ENCODE results near the gene CSAG3.
A peak's percentile ranks its signal among the peaks of the same experiment; 100 is the strongest.

CSAG3 gene

GRCh38 chrX:152798945-152799344, 39.9 kb downstream of the CSAG3 start:
- no peaks in the 10 kb centered on the region for H3K9me2 ChIP-seq (replicated peaks; ENCODE audit: low read depth, low read length)
- no peak overlapping the region for H3K9ac ChIP-seq (ENCODE audit: low read depth, low read length, poor library complexity, severe bottlenecking)
- H3K36me3 ChIP-seq (ENCODE audit: insufficient read depth, low read length), result no peaks in the 10 kb centered on the region
- no peak overlapping the region for H3K4me2 ChIP-seq (ENCODE audit: low read depth, low read length, poor library complexity, severe bottlenecking)
- H3K27me3 ChIP-seq (ENCODE audit: insufficient read depth, low read length, poor library complexity, severe bottlenecking), result no peaks in the 10 kb centered on the region
- TF ChIP-seq EZH2phosphoT487 (IDR thresholded peaks at IDR 0.05; ENCODE audit: borderline replicate concordance) (no peak), CTCF (conservative IDR thresholded peaks at IDR 0.05; ENCODE audit: low read length) (no peak)
- H3K4me3 ChIP-seq (ENCODE audit: low read length, poor library complexity, severe bottlenecking), result no peak overlapping the region
- H3F3A ChIP-seq (ENCODE audit: low read depth), result no peaks in the 10 kb centered on the region
- H3K79me2 ChIP-seq (ENCODE audit: insufficient read depth, low read length), result no peaks in the 10 kb centered on the region
- H4K20me1 ChIP-seq (ENCODE audit: insufficient read depth, low read length, poor library complexity, severe bottlenecking), result no peaks in the 10 kb centered on the region
- H3K4me1 ChIP-seq (ENCODE audit: insufficient read depth, low read length, poor library complexity, severe bottlenecking), result peaks cover 8% of the 10 kb centered on the region
- no peak overlapping the region for H2AFZ ChIP-seq (ENCODE audit: low read length)
- no peaks in the 10 kb centered on the region for H3K9me3 ChIP-seq (ENCODE audit: insufficient read depth, low read depth, low read length)

GRCh38 chrX:152806035-152806434, 47.0 kb downstream of the CSAG3 start:
- H3K9me2 ChIP-seq (replicated peaks; ENCODE audit: low read depth, low read length), result no peaks in the 10 kb centered on the region
- peak overlapping the region; percentile 55; the same call in 1 of the 2 replicates for H2AFZ ChIP-seq (ENCODE audit: low read length)
- H3K4me2 ChIP-seq (ENCODE audit: low read depth, low read length, poor library complexity, severe bottlenecking), result no peak overlapping the region

More at GRCh38 chrX:152806035-152806434, 47.0 kb downstream of the CSAG3 start:
- Histone ChIP-seq H3K36me3 (ENCODE audit: insufficient read depth, low read length) (no peaks in the 10 kb centered on the region), H3F3A (ENCODE audit: low read depth) (no peaks in the 10 kb centered on the region), H4K20me1 (ENCODE audit: insufficient read depth, low read length, poor library complexity, severe bottlenecking) (no peaks in the 10 kb centered on the region), H3K79me2 (ENCODE audit: insufficient read depth, low read length) (no peaks in the 10 kb centered on the region), H3K4me3 (ENCODE audit: low read length, poor library complexity, severe bottlenecking) (no peak overlapping the region), H3K4me1 (ENCODE audit: insufficient read depth, low read length, poor library complexity, severe bottlenecking) (peaks cover 3% of the 10 kb centered on the region), H3K9ac (ENCODE audit: low read depth, low read length, poor library complexity, severe bottlenecking) (no peak overlapping the region), H3K27me3 (ENCODE audit: insufficient read depth, low read length, poor library complexity, severe bottlenecking) (no peaks in the 10 kb centered on the region), H3K9me3 (ENCODE audit: insufficient read depth, low read depth, low read length) (no peaks in the 10 kb centered on the region)
- TF ChIP-seq EZH2phosphoT487 (IDR thresholded peaks at IDR 0.05; ENCODE audit: borderline replicate concordance), result no peak
